Smooth muscle cell (in vitro differentiated cells): ENCODE measurements around the gene CHMP1A. TPM values are rescaled to one million over a fixed set of nuclear protein-coding genes. Genes with fewer than 3 reads are reported as not detected.

Source experiments
- DNase-seq: peaks from one replicate; lab custom pipeline; 2025; ENCODE audit not compliant: unreplicated experiment; lab: John Stamatoyannopoulos, UW
- H2AFZ ChIP-seq: fragments of 200-600 bp; sonication (generic); 2 replicates; pipeline ENCODE4 v1.6.0; 2016; ENCODE audit warnings: antibody characterized with exemption, low read depth, mild to moderate bottlenecking
- H3F3A ChIP-seq: fragments of 200-600 bp; sonication (generic); 2 replicates; pipeline ENCODE4 v1.6.0; 2017; ENCODE audit warnings: antibody characterized with exemption, low read depth
- H3K27ac ChIP-seq: fragments of 200-600 bp; sonication (generic); 2 replicates; pipeline ENCODE4 v1.5.1; 2016; ENCODE audit warnings: low read depth, mild to moderate bottlenecking
- H3K27me3 ChIP-seq: fragments of 200-600 bp; sonication (generic); 2 replicates; pipeline ENCODE4 v1.6.1; 2016; ENCODE audit warnings: low read depth, mild to moderate bottlenecking
- H3K36me3 ChIP-seq: fragments of 200-600 bp; sonication (generic); 2 replicates; pipeline ENCODE4 v1.5.1; 2016; ENCODE audit warnings: low read depth
- H3K4me1 ChIP-seq: fragments of 200-600 bp; sonication (generic); 2 replicates; pipeline ENCODE4 v1.5.1; 2016; ENCODE audit warnings: low read depth
- H3K4me2 ChIP-seq: fragments of 200-600 bp; sonication (generic); 2 replicates; pipeline ENCODE4 v1.6.0; 2016; ENCODE audit warnings: mild to moderate bottlenecking
- H3K4me3 ChIP-seq: fragments of 200-600 bp; sonication (generic); 2 replicates; pipeline ENCODE4 v1.5.1; 2016; ENCODE audit warnings: mild to moderate bottlenecking
- H3K79me2 ChIP-seq: fragments of 200-600 bp; sonication (generic); 2 replicates; pipeline ENCODE4 v1.6.0; 2016; ENCODE audit warnings: low read depth, mild to moderate bottlenecking
- H3K9ac ChIP-seq: fragments of 200-600 bp; sonication (generic); 2 replicates; pipeline ENCODE4 v1.6.0; 2016; ENCODE audit warnings: low read depth
- H3K9me3 ChIP-seq: fragments of 200-600 bp; sonication (generic); replicated peaks from 2 replicates; pipeline ENCODE4 v1.5.1; 2016; ENCODE audit warnings: low read depth
- H4K20me1 ChIP-seq: fragments of 200-600 bp; sonication (generic); 2 replicates; pipeline ENCODE4 v1.6.0; 2016; ENCODE audit warnings: low read depth
- CTCF ChIP-seq: fragments of 200-600 bp; sonication (generic); IDR thresholded peaks from 2 replicates; pipeline ENCODE4 v1.5.1; 2017; ENCODE audit warnings: borderline replicate concordance, mild to moderate bottlenecking, antibody characterized with exemption; ENCODE audit not compliant: insufficient read depth, poor library complexity, severe bottlenecking
- WGBS: methylation state at CpG from one replicate; pipeline ENCODE4 v1.1.7; 2016; ENCODE audit warnings: low lambda C conversion rate; 5-methylcytosine and 5-hydroxymethylcytosine counted together
- polyA plus RNA-seq: library from polyadenylated mRNA; unstranded; fragments of >200 nt; fragmentation: Nextera tagmentation; extraction: Ambion mirVana; gene quantifications from 2 replicates; pipeline ENCODE4 v1.2.1, GENCODE V29; 2016
- total RNA-seq: library from RNA; depleted of rRNA; stranded (reverse); fragments of >200 nt; gene quantifications from 2 replicates; pipeline ENCODE4 v1.2.3, GENCODE V29; 2014

Gene CHMP1A
- total and polyA plus RNA-seq, 2 experiments from 2014 or later, result 40.0 to 68.4 TPM

DNA sequence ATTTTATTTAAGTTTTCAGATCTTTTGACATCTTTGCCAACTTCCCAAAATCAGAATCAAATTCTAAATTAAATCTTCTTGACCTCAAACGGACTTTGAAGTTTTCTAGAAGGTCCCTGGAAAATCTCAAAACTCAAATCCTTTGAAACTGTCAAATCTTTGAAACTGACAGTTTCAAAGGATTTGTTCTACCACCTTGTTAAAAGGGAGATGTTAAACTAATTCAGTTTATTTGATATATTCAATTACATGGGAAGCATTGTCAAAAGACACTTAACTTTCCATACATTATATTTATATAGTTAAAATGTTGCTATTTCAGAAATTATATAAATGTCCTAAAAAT, 47.4 kb downstream of the CHMP1A start:
- no peak for TF ChIP-seq CTCF

DNA sequence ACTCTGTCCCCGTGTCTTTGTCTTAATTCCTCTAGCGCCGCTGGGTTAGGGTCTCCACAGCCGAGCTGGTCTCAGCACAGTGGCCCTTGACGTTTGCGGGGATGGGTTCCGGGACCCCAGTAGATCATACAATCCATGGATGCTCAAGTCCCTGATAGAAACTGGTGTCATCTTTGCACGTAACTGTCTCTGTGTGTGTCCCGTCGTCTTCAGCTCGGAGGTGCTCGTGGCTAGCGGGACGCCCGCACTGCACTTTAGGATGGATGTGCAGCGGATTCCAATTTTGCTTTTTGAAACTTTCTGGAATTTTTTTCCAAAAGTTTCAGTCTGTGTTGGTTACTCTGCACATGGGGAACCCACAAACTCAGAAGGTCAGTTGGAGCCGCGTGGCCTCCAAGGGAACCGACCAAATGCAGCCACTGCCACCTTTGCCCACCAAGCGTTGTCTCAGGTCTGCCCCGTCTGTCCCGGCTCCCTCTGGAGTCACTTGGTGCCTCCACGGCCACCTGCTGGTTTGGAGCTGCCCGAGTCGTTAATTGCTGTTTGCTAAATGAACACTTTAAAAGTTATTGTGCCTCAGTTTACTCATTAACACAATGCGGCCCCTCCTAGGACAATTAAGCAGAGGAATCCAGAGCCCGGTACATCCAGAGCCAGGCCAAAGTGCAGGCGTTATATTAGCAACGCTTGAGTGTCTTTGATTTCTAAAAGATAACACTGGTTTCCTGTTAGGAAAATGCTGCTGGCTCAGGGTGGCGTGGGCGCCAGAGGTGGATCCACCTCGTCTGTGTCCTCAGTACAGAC, 49.4 kb downstream of the CHMP1A start:
- Histone ChIP-seq H3K9ac (no peak overlapping the region), H3K4me3 (no peak overlapping the region), H3K9me3 (no peaks in the 10 kb centered on the region), H3F3A (peaks cover under 1% of the 10 kb centered on the region), H4K20me1 (no peaks in the 10 kb centered on the region), H3K27me3 (no peaks in the 10 kb centered on the region), H3K36me3 (no peaks in the 10 kb centered on the region), H3K4me1 (no peaks in the 10 kb centered on the region), H3K79me2 (no peaks in the 10 kb centered on the region), H2AFZ (no peak overlapping the region), H3K27ac (no peak overlapping the region), H3K4me2 (no peak overlapping the region)
- DNase-seq, result no peak
- WGBS, result 89% methylated on average over 32 of the region's 32 CpGs
- no peak for TF ChIP-seq CTCF

More for the DNA sequence above, 47.4 kb downstream of the CHMP1A start:
- Histone ChIP-seq H2AFZ (no peak overlapping the region), H3K4me1 (no peaks in the 10 kb centered on the region), H3K4me2 (no peak overlapping the region), H3K27ac (no peak overlapping the region), H3F3A (no peaks in the 10 kb centered on the region), H3K9me3 (no peaks in the 10 kb centered on the region), H3K27me3 (no peaks in the 10 kb centered on the region), H3K36me3 (no peaks in the 10 kb centered on the region), H3K4me3 (no peak overlapping the region), H3K9ac (no peak overlapping the region), H4K20me1 (no peaks in the 10 kb centered on the region), H3K79me2 (no peaks in the 10 kb centered on the region)
- no peak for DNase-seq
- WGBS, result 81% methylated on average over 1 of the region's 1 CpG

DNA sequence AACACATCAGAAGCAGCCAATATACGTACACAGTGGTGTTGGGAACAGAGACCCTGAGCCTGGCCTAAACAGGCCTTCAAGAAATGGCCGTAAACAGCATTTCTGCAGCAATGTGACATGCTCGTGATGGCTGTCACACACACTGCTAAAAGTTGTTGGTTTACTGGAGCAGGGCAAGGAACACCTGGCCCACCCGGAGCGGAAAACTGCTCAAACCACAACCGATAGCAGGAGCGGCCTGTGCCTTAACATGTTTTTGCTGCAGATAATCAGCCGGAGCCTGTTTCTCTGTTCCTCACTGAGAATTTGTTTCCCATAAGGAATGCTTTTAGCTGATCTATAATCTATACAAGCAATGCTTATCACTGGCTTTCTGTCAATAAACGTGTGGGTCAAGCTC, 50.1 kb downstream of the CHMP1A start:
- no peak overlapping the region for H3K9ac ChIP-seq
- H3K36me3 ChIP-seq, result no peaks in the 10 kb centered on the region
- no peaks in the 10 kb centered on the region for H3K27me3 ChIP-seq
- H4K20me1 ChIP-seq, result no peaks in the 10 kb centered on the region
- WGBS, result 67% methylated on average over 9 of the region's 9 CpGs
- TF ChIP-seq CTCF, result no peak
- DNase-seq, result no peak
- H3F3A ChIP-seq, result peaks cover 4% of the 10 kb centered on the region
- H3K4me1 ChIP-seq, result no peaks in the 10 kb centered on the region
- H3K4me2 ChIP-seq, result no peak overlapping the region
- H3K4me3 ChIP-seq, result no peak overlapping the region
- no peak overlapping the region for H3K27ac ChIP-seq
- H2AFZ ChIP-seq, result no peak overlapping the region
- H3K9me3 ChIP-seq, result no peaks in the 10 kb centered on the region
- no peaks in the 10 kb centered on the region for H3K79me2 ChIP-seq

DNA sequence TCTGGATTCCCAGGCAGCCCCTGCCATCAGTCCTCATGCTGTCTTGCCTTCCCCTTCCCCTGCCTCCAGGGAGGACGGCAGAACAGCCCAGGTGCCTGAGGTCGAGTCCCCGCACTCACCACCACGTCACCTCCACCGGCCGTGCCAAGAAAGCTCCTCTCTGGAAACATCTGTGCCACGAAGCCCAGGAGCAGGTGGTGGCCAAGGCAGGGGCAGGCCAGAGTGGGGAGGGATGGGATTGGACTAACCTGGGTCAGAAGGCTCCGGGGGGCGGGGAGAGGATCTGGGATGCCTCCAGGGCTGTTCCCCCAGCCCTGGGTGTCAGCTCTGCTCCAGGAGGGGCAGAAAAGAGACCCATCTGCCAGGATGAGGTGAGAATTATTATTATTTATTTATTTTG, 51.5 kb downstream of the CHMP1A start:
- Histone ChIP-seq H3K4me1 (peaks cover 8% of the 10 kb centered on the region), H3K27me3 (no peaks in the 10 kb centered on the region), H3K4me3 (no peak overlapping the region), H3K27ac (no peak overlapping the region), H3K9me3 (no peaks in the 10 kb centered on the region), H3F3A (peaks cover 4% of the 10 kb centered on the region), H3K4me2 (no peak overlapping the region), H4K20me1 (no peaks in the 10 kb centered on the region), H3K79me2 (no peaks in the 10 kb centered on the region), H2AFZ (no peak overlapping the region), H3K36me3 (no peaks in the 10 kb centered on the region), H3K9ac (no peak overlapping the region)
- no peak for DNase-seq
- TF ChIP-seq CTCF, result no peak
- 90% methylated on average over 9 of the region's 9 CpGs for WGBS
